Type B pancreatic cell (in vitro differentiated cells): ENCODE data around the gene GLIS2. TPM values are rescaled to one million over a fixed set of nuclear protein-coding genes. Genes with fewer than 3 reads are reported as not detected.

Experiments used
- DNase-seq: peaks from one replicate; pipeline ENCODE4 v3.0.0; 2021; ENCODE audit warnings: mixed read lengths; ENCODE audit not compliant: unreplicated experiment; ENCODE audit errors: extremely low spot score
- H3K27ac Mint-ChIP-seq: 2 replicates; pipeline ENCODE4 v1.8.0; 2021; ENCODE audit warnings: mild to moderate bottlenecking, mixed read lengths
- H3K27me3 Mint-ChIP-seq: 2 replicates; pipeline ENCODE4 v1.8.0; 2021; ENCODE audit warnings: mixed read lengths
- H3K36me3 Mint-ChIP-seq: 2 replicates; pipeline ENCODE4 v1.8.0; 2021; ENCODE audit warnings: mixed read lengths
- H3K4me1 Mint-ChIP-seq: one replicate; pipeline ENCODE4 v1.8.0; 2021; ENCODE audit warnings: mixed read lengths; ENCODE audit not compliant: unreplicated experiment
- H3K4me3 Mint-ChIP-seq: 2 replicates; pipeline ENCODE4 v1.8.0; 2021; ENCODE audit warnings: mild to moderate bottlenecking, mixed read lengths
- H3K9me3 Mint-ChIP-seq: 2 replicates; pipeline ENCODE4 v1.8.0; 2021; ENCODE audit warnings: mixed read lengths
- long read RNA-seq: library from polyadenylated mRNA; unstranded; transcript quantifications from one replicate; pipeline ENCODE4 v2.0.0, GENCODE V29; 2020
- total RNA-seq: library from RNA; stranded (reverse); gene quantifications from 2 replicates; pipeline ENCODE4 v1.2.1, GENCODE V29; 2021; ENCODE audit warnings: low replicate concordance
- TF ChIP-seq, protein P1 (sequence below): fragments of 200-600 bp; sonication (generic); conservative IDR thresholded peaks from 2 replicates; pipeline ENCODE4 v1.5.0; 2021; ENCODE audit warnings: antibody characterized with exemption, mild to moderate bottlenecking

Gene GLIS2
- total RNA-seq = 13.1 and 23.0 TPM in 2 replicates
- long read RNA-seq, partial matches to known transcripts = 0 of 1 reads
- long read RNA-seq, other reads (novel, unspliced or antisense) = 1 of 1 reads

DNA sequence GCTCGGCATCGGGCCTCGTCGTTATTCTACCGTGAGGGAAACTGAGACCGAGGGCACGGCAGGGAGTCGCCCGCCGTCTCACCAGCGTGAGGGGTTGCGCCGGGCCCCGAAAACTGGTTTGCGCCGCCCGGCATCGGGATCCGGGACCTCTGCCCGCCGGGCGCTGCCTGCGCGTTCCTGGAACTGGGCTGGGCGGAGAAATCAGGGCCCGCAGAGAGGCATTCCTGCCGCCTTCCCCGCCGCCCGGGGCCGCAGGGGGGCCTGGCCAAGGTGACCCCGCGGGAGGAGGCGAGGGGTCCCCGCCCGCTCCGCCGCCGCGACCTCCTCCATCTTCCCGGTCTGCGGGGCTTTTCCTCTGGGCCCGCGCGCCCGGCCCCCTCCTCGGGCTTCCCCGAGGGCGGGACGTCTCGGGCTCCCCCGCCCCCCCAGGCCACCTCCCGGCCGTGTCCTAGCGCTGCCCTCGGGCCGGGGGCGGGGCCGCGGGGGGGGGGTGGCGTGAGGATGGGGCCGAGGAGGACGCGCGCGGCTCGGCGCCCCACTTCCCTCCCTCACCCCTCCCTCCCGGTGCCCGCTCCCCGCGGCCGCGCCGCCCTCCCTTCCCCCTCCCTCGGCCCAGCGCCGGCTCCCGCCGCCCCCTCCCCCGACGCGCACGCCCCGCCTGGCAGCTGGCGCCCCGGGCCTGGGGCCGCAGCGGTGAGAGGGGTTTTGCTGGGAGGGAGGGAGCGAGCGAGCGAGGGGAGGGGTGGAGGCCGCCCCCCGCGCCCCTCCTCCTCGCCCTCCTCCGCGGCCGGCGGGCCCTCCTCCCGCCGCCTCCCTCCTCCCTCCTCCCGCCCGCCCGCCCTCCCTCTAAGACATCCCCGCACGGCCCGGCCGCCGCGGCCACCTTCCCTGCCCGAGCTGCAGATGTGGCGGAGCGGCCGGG is at the start of gene GLIS2:
TSS of gene GLIS2 (plus strand) at position 882 of the 922 bp plus-strand sequence. CDS start 16,214 bp downstream, outside the sequence.
- Mint-ChIP-seq H3K36me3 (no peaks in the 10 kb centered on the region), H3K27me3 (peaks cover 10% of the 10 kb centered on the region), H3K9me3 (no peaks in the 10 kb centered on the region), H3K4me1 (peaks cover 11% of the 10 kb centered on the region), H3K4me3 (peak within 1 kb of the TSS; percentile 94), H3K27ac (peak within 1 kb of the TSS; percentile 92)
- DNase-seq = no peak
- TF ChIP-seq, protein P1, sequence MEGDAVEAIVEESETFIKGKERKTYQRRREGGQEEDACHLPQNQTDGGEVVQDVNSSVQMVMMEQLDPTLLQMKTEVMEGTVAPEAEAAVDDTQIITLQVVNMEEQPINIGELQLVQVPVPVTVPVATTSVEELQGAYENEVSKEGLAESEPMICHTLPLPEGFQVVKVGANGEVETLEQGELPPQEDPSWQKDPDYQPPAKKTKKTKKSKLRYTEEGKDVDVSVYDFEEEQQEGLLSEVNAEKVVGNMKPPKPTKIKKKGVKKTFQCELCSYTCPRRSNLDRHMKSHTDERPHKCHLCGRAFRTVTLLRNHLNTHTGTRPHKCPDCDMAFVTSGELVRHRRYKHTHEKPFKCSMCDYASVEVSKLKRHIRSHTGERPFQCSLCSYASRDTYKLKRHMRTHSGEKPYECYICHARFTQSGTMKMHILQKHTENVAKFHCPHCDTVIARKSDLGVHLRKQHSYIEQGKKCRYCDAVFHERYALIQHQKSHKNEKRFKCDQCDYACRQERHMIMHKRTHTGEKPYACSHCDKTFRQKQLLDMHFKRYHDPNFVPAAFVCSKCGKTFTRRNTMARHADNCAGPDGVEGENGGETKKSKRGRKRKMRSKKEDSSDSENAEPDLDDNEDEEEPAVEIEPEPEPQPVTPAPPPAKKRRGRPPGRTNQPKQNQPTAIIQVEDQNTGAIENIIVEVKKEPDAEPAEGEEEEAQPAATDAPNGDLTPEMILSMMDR = no peak

DNA sequence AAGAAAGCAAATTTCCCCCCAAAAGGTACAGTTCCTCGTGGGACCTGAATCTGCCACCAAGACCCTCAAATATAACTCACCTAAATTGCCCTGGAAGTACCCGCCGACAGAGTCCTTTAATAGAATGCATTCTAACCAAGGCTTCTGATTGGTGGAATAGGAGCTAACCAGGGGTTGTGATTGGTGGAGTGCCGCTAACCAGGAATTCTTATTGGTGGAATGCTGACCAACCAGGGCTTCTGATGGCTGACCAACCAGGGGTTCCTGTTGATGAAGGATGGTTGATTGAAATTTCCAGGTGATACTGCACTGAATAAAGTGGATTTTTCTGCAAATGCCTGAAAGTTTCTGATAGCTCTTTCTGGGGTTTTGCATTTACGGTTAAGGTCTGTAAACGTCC is 49.5 kb upstream of the GLIS2 start:
- TF ChIP-seq, protein P1 = no peak
- no peaks in the 10 kb centered on the region for H3K27me3 Mint-ChIP-seq
- peak overlapping the region; percentile 68 for H3K27ac Mint-ChIP-seq
- no peak for DNase-seq
- H3K36me3 Mint-ChIP-seq = peaks cover 5% of the 10 kb centered on the region
- H3K4me1 Mint-ChIP-seq = peaks cover 16% of the 10 kb centered on the region
- no peak overlapping the region for H3K4me3 Mint-ChIP-seq
- H3K9me3 Mint-ChIP-seq = no peaks in the 10 kb centered on the region

DNA sequence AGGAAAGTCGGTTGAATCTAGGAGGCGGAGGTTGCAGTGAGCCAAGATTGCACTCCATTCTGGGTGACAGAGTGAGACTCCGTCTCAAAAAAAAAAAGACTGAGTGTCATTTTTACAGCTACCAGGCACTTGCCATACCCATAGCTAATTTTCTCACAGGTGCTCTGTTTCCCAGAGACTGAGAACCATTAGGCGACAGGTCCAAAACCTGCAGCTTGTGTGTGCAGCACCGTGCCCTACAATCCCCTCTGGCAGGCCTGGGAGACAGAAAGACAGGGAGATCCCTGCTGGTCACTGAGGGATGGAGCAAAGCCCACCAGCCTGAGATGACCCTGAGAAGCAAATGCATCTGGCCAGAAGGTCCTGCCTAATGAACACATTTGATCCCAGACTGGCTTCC is 45.8 kb upstream of the GLIS2 start:
- Mint-ChIP-seq H3K4me3 (peak overlapping the region; percentile 55), H3K36me3 (no peaks in the 10 kb centered on the region), H3K9me3 (no peaks in the 10 kb centered on the region), H3K27me3 (peaks cover 4% of the 10 kb centered on the region), H3K27ac (no peak overlapping the region), H3K4me1 (peaks cover 5% of the 10 kb centered on the region)
- TF ChIP-seq, protein P1 = no peak
- DNase-seq = no peak

DNA sequence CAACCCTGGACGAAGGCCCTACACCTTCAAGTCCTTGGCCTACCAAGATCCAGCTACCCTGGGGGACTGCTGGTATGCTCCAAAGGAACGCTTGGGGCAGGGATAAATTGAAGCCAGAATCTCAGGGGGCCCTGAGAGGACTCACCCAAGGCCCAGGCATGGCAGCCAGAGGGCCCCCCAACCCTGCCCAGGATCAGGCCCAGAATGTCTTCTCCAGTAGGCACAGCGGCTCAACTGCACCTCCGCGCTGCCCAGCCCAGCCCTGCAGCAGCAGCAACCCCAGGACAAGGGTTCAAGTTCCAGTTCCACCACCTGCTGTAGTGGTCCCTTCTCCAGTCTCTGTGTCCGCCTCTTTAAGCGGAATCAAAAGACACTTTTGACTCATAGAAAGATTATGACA is 45.3 kb upstream of the GLIS2 start:
- Mint-ChIP-seq H3K27me3 (peaks cover 4% of the 10 kb centered on the region), H3K4me3 (peak overlapping the region; percentile 87), H3K4me1 (peaks cover 5% of the 10 kb centered on the region), H3K36me3 (no peaks in the 10 kb centered on the region), H3K9me3 (no peaks in the 10 kb centered on the region), H3K27ac (peak overlapping the region; percentile 76)
- no peak for DNase-seq
- TF ChIP-seq, protein P1 = no peak

DNA sequence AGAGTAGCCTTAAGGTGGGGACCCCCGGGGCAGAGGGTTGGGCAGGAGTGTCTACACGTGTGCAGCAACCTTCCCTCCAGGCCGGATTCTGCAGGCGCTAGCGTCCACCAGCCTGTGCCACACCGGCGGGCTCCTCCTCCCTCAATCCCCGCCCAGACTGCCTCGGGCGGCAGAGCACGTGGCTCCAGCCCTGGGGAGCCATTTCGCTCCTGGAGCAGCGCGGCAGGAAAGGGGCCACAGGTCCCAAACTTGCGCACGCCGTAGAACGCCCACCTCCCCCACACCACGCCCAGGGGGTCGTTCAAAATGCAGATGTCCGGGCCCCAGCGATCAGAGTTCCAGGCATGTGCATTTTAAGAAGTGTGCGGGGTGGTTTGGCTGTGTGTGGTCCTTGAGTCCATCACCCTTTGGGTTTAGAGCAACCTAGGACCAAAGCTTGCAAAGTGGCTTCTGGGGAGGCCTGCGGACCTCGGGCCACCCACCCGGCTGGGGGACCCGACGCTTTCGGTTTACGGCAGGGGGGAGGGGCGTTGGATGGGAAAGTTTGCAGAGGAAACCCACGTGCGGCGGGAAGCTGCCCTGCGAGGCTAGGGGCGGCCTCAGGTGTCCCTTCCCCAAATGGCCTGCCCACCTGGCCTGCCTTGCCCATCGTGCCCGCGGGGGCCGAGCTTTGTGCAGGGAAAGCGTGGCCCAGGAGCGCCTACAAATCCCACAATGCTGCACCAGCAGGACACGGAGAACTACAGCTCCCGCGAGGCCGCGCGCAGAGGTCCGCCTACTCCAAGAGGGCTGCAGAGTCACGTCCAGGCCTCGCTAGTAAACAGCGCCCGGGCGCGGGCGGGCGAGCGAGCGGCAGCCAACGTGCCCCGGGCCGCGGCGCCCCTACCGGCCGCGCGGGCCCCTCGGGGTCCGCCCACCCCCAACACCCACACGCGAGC is 44.4 kb upstream of the GLIS2 start:
- H3K4me1 Mint-ChIP-seq = no peaks in the 10 kb centered on the region
- peak overlapping the region; percentile 76 for H3K27ac Mint-ChIP-seq
- H3K4me3 Mint-ChIP-seq = peak overlapping the region; percentile 87
- TF ChIP-seq, protein P1 = peak; percentile 53
- peaks cover 4% of the 10 kb centered on the region for H3K27me3 Mint-ChIP-seq
- peak; percentile 92 for DNase-seq
- no peaks in the 10 kb centered on the region for H3K36me3 Mint-ChIP-seq
- no peaks in the 10 kb centered on the region for H3K9me3 Mint-ChIP-seq
